GM18870 (cell line): ENCODE measurements around the gene MED31.
"Not testable (repeated sequence)": the region's sequence is repeated elsewhere in the genome, so short reads cannot be mapped to it uniquely, and the experiment has no call there.

Experiments used
- ATAC-seq: cut with Tn5 transposase; IDR thresholded peaks from one replicate; pipeline ENCODE4 v1.9.1; 2021; ENCODE audit warnings: moderate library complexity; ENCODE audit not compliant: unreplicated experiment

Gene MED31

GRCh38 chr17:6677158-6677831, 25.9 kb upstream of the MED31 start:
- no peak for ATAC-seq

DNA sequence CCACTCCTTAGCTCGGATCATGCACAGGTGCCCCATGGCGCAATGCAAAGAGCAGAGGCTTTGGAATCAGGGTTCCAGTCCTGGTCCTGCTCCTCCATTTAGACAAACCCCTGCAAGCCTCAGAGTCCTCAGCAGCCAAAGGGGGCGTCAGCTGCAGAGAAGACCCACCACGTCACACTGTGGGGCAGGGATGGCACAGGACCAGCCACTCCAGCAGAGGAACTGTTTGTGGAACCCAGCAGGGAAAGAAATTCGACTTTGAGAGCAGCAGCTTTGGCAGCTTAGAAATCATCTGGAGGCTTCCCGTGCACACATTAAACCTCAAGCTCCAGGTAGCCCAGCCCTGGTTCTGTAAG, 25.4 kb upstream of the MED31 start:
- ATAC-seq: no peak

DNA sequence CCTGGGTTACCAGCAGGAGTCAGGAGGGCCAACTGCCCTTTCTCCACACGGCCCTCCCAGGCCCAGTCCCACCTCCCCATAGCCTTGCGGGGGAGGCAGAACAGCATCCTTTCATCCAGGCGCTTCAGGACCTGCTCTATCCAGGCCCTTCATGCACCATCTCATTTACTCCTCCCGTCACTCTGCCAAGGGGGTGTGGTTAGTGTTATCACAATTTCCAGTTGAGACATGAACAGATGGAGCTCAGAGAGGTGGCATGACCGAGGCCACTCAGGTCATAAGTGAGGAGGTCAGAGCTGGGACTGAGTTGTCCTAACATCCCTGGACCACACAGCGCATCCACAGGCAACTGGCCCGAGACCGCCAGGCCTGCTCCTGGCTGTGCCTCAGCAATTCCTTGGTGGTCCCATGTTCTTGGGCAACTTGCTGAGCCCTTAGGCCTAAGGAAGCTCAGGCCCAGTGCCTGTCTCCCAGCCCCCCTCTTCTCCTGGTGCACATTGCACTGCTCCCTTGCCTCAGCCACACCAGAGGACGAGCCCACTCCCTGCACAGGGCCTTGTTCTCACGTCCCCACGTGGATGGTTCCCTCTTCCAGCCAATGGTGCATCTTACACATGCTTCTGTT, 23.9 kb upstream of the MED31 start:
- no peak for ATAC-seq

DNA sequence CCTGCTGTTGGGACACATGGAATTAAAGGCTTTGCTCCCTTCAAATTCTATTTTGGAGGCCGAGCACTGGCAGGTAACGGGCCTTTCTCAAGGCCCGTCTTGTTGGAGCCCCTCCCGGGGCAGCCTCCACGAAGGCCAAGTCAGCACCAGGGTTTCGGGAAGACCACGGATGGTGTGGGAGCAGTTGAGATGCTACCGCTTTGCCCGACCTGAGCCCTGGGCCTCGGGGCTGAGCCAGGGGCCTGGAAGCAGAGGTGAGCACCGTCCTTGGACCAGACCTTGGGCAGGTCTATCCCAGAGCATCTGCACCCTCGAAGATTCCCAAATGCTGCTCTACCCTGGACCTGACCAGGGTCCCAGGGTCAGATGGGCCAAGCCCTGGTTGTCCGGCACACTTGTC, 23.2 kb upstream of the MED31 start:
- no peak for ATAC-seq

- ATAC-seq: no peak
Observed at GRCh38 chr17:6671431-6671830, 20.0 kb upstream of the MED31 start.

GRCh38 chr17:6670999-6671398, 19.6 kb upstream of the MED31 start:
- no peak for ATAC-seq

GRCh38 chr17:6670571-6670970, 19.2 kb upstream of the MED31 start:
- ATAC-seq: no peak

DNA sequence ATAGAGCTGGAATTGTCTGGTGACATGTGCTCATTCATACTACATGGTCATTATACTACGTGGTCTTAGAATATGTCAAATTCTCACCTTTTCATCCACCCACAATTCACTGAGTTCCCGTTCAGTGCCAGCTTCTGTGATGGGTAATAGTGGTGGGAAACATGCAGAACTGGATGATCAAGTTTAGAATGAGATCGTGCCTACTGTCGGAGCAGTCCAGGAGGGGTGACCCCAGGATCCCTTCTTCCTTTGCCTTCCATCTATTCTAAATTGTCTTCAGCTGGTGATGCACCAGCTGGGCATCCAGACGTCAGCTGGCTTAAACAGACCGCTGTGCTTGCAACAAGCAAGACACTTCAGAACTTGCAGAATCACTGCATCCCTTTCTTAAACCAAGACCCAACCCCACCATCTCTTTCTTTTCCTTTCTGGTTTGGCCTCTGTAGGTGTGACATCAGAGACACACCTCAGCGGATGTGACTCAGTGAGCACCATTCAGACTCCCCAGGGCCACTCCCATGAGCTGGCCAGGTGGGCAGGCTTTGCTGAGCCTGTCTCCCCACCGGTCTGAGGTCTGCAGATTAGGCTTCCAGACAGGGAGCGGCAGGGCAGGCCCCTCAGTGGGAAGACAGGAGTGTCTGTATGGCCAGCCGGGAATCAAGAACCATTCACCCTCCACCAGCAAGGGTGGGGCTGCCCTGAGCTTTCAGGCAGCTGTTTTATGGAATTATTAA, 18.2 kb upstream of the MED31 start:
- ATAC-seq: no peak

DNA sequence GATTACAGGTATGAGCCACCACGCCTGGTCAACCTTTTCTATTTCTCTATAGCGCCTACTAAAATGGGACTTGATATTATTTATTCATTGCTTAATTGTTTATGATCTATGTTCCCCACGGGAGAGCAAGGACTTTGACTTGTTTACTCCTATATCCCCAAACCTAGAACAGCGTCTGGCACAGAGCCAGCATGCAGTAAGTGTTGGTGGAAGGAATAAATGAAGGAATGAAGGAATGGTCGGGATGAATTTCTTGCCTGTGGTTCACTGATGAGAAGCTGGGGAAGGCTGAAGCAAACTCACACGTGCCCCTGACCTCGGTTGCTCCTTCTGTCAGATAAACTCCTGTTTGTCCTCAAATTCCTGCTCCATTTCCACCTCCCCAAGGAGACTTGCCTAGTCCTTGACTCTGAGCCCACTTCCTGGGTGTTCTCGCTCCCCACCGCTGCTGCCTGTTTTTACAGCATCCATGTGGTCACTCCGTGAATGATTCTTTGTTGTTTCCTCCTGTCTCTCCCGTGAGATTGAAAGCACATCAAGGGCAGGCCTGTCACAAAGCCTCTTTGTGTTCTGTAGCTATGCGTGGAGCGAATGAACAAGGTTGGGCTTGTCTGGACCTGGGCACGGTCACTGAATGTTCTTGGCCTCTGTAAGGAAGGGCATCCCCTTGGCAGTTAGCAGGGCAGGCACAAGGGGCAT, 17.5 kb upstream of the MED31 start:
- no peak for ATAC-seq

- ATAC-seq: no peak
Observed at GRCh38 chr17:6668219-6668618, 16.8 kb upstream of the MED31 start.

- ATAC-seq: no peak
Observed at GRCh38 chr17:6667516-6667915, 16.1 kb upstream of the MED31 start.

DNA sequence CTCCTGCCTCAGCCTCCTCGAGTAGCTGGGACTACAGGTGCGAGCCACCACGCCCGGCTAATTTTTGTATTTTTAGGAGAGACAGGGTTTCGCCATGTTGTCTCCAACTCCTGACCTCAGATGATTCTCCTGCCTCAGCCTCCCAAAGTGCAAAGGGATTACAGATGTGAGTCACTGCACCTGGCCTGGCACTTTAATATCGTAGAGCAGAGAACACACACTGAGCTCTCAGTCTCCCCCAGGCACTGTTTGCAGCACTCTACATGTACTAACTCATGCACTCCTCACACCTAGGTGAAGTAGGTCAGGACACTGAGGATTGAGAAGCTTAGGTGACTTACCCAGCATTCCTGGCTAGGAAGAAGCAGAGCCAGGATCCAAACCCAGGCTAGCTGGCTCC, 15.2 kb upstream of the MED31 start:
- ATAC-seq: no peak

- ATAC-seq: no peak
Observed at GRCh38 chr17:6666077-6666521, 14.7 kb upstream of the MED31 start.

DNA sequence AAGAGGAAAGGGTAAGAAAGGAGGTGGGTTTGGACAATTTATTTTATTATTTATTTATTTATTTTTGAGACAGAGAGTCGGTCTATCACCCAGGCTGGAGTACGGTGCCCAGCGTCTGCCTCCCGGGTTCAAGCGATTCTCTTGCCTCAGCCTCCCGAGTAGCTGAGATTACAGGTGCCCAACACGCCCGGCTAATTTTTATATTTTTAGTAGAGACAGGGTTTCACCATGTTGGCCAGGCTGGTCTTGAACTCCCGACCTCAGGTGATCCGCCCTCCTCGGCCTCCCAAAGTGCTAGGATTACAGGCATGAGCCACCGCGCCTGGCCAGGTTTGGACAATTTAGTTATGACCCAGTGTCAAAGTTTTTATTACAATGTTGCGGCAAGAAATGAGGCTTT, 11.8 kb upstream of the MED31 start:
- ATAC-seq: not testable (repeated sequence)

DNA sequence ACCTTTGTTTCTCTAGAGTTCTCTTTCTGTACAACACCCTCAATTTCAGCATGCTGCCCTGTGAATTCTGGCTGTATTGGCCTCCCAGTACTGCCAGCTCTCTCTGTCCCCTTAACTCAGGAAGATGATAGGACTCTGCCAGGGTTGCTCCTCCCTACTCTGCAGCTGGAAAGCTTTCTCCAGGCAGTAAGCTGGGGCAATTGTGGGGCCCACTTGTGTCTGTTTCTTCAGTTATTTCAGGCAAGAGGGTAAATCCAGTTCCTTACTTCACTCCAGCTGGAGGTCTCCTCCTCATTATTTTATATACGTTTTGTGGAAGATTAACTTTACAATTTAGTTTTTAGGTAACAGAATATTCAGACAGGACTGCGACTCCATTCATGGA, 10.1 kb upstream of the MED31 start:
- ATAC-seq: no peak

DNA sequence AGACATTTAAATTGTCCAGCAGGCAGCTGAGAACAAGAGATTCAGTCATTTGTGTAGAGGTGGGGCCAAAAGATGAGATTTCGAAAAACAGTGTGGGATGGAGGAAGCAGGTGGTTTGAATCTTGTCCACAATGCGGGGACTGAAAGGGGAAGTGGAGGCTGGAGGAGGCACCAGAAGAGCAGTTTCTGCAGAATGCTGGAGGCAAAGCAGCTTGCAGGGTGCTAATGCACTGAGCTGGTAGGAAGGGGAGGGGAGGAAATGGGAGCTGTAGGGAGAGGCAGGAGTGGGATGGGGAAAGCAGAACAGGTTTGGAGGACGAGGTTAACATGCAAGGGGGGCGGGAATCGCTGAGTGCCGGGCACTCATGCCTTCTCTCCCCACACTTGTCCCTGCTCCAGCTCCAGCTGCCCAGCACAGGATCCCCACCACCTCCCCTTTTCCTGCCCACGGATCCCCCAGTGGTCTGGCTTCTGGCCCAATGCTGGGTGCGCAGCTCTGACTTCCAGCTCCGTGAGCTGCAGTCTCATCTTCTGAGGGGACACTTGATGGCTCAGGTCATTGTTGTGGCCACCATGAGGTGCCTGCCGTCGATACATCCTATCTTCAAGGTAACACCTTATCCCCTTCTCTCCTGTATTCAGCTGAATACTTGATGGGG, 9.5 kb upstream of the MED31 start:
- ATAC-seq: peak; percentile 58

GRCh38 chr17:6660101-6660500, 8.7 kb upstream of the MED31 start:
- ATAC-seq: no peak

- not testable (repeated sequence) for ATAC-seq
Observed at GRCh38 chr17:6658411-6658810, 7.0 kb upstream of the MED31 start.

GRCh38 chr17:6657633-6658287, 6.4 kb upstream of the MED31 start:
- ATAC-seq: no peak

DNA sequence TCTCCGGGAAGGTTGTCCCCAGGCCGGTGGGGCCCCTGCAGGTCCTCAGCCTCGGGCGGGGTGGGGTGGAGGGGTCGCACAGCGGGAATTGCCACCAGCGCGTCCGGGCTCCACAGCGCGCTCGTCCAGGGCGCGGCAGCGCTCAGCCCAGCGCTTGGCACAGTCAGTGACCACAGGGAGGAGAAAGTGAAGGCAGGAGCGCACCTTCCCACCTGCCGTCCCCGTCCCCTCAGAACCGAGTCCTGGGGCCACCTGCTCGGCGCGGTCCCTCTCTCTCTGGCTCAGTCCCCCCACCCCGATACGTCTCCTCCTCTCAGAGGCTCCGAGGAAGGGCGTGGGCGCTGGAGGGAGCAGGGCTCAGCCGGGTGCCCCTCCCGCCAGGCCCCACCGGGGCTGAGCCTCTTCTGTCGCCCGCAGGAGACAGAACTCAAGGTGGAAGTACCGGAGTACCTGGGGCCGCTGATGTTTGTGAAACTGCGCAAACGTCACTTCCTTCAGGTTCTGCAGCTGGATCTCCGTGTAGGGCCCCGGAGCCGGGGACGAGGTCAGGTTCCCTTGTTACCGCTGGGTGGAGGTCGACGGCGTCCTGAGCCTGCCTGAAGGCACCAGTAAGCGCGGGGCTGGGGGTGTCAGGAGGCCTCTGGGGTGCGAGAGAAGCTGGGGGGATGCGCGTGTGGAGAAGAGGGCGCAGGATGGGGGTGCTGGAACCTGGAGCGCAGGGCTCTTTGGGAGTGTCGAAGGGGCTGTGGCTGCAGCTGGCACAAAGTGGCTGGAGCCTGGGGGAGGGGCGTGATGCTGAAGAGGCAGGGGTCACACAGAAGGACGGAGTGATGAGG, 5.6 kb upstream of the MED31 start:
- not testable (repeated sequence) for ATAC-seq
